IPS DF 6.9 (cell line): Measurements from ENCODE around the gene ZNF189.

ENCODE experiments used
- DNase-seq: peaks from one replicate; pipeline ENCODE4 v3.0.0-alpha.2; 2013; ENCODE audit warnings: low read depth, low spot score
- H3K27ac ChIP-seq: one replicate; pipeline ENCODE4 v1.5.1; 2013; ENCODE audit warnings: low read length, control low read depth
- H3K27me3 ChIP-seq: 2 replicates; pipeline ENCODE4 v1.6.1; 2013; ENCODE audit warnings: mild to moderate bottlenecking, low read length; ENCODE audit not compliant: control insufficient read depth, insufficient read depth
- H3K36me3 ChIP-seq: 2 replicates; pipeline ENCODE4 v1.6.1; 2013; ENCODE audit warnings: low read length; ENCODE audit not compliant: control insufficient read depth, insufficient read depth
- H3K4me1 ChIP-seq: 2 replicates; pipeline ENCODE4 v1.6.1; 2013; ENCODE audit warnings: low read length; ENCODE audit not compliant: control insufficient read depth, insufficient read depth
- H3K4me3 ChIP-seq: 2 replicates; pipeline ENCODE4 v1.5.1; 2013; ENCODE audit warnings: mild to moderate bottlenecking, low read length
- H3K9me3 ChIP-seq: 2 replicates; pipeline ENCODE4 v1.6.1; 2013; ENCODE audit warnings: low read length, inconsistent platforms; ENCODE audit not compliant: control insufficient read depth, insufficient read depth
- WGBS: extraction: QIAGEN DNeasy Blood & Tissue Kit; methylation state at CpG from one replicate; pipeline ENCODE4 v1.1.7; 2013; ENCODE audit warnings: mixed read lengths, missing lambda C conversion rate; ENCODE audit not compliant: insufficient read length, insufficient coverage; 5-methylcytosine and 5-hydroxymethylcytosine counted together

ZNF189 gene

DNA sequence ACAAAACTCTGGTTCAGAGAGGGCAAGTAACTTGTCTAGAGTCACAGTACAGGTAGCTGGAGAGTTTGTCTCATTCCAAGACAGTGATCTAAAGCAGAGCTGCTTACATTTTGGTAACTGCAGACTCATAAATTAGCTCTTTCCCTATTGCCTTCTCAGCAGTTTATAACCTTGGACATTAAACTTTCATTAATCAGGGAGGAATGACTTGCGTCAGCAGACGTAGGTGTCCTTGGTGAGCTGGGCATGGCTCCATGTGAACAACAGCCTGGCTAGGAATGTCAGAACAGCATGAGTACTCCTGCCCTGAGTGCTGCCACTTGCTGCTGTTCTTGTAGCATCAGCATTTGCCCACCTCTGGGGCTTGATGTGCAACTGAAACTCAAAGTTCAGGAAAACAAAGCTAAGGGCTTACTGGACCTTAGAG is 39.2 kb downstream of the ZNF189 start:
- Histone ChIP-seq H3K27ac (no peak overlapping the region), H3K36me3 (no peaks in the 10 kb centered on the region), H3K4me3 (no peak overlapping the region), H3K4me1 (no peaks in the 10 kb centered on the region), H3K27me3 (no peaks in the 10 kb centered on the region), H3K9me3 (no peaks in the 10 kb centered on the region)
- no CpG with 5 or more reads among the region's 2 CpGs for WGBS
- DNase-seq = no peak

DNA sequence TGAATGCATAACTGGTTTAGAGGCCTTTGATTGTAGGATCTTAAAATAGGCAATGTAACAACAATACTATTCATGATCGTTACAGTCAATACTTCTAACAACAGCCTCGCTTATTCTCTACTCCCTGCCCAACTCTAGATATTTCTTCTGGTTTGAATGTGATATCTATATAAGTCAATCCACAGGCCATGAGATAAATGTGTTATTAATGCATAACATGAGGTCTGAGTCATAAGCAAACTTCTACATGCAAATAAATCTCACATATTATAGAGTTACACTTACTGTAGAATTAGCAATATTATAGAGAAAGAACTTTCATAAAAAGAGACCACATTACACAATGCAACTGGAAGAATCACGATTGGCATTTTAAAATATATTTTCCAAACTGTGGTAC is 39.9 kb downstream of the ZNF189 start:
- no CpG with 5 or more reads among the region's 3 CpGs for WGBS
- H3K27me3 ChIP-seq = no peaks in the 10 kb centered on the region
- no peak overlapping the region for H3K4me3 ChIP-seq
- DNase-seq = no peak
- no peaks in the 10 kb centered on the region for H3K9me3 ChIP-seq
- H3K27ac ChIP-seq = no peak overlapping the region
- no peaks in the 10 kb centered on the region for H3K4me1 ChIP-seq
- H3K36me3 ChIP-seq = no peaks in the 10 kb centered on the region

DNA sequence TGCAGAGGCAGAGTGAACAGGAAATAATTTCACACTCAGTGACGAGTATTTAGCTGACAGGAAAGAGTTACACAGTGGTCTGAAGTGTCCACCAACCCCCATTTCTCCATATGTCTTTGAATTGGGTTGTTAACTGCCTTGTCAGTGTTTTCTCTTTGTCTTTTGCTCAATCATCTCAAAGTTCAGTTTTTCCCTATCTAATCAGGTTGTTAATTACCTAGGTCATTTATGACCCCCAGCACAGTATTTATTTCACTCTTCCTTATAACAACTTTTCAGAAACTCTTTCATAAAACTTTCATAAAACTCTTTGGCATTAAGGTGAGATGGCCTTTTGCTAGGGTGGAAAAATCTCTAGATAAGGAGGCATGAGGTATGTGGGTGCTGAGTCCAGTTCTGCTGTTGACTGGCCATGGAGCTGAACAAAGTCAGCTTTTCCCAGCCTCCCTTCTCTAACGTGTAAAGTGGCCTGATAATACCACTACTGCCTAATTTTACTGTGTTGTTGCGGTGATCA is 42.1 kb downstream of the ZNF189 start:
- DNase-seq = no peak
- H3K4me3 ChIP-seq = no peak overlapping the region
- no peak overlapping the region for H3K27ac ChIP-seq
- no peaks in the 10 kb centered on the region for H3K9me3 ChIP-seq
- no CpG with 5 or more reads among the region's 3 CpGs for WGBS
- H3K27me3 ChIP-seq = no peaks in the 10 kb centered on the region
- H3K4me1 ChIP-seq = no peaks in the 10 kb centered on the region
- H3K36me3 ChIP-seq = no peaks in the 10 kb centered on the region

DNA sequence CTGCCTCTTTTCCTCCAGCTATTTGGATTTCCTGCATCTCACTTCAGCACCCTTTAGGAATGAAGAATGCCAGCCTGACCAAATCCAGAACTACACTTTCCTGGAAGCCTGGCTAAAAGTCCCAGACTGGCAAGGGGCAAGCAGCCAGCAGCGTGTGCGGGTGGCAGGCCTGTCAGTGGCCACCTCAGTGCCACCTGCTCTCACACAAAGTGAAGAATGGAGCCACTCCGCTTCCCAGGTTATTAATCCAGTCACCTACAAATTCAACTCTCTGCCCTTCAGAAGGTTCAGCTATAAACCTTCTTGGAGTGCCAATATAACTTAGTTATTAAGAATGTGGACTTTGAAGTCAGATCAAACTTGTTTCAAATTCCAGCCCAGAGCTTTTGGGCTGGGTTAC is 43.7 kb downstream of the ZNF189 start:
- Histone ChIP-seq H3K9me3 (no peaks in the 10 kb centered on the region), H3K36me3 (no peaks in the 10 kb centered on the region), H3K4me1 (no peaks in the 10 kb centered on the region), H3K27ac (no peak overlapping the region), H3K27me3 (no peaks in the 10 kb centered on the region), H3K4me3 (no peak overlapping the region)
- no peak for DNase-seq
- no CpG with 5 or more reads among the region's 3 CpGs for WGBS

DNA sequence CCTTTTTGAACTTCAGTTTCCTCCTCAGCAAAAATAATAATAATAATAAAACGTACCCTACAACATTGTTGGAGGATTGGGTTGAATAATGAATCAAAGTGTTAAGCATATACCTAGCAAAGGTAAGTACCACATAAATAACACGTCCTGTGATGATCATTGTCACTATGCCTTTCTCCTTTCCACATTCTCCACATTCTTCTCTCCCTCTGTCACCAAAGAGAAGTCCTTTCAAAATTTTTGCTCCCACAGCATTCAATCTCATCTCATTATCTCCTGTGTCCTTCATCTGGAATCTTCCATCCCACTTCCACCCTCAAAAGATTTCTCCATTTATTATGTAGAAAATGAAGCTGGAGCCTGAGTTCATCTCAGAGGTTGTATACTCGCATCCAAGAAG is 44.1 kb downstream of the ZNF189 start:
- Histone ChIP-seq H3K4me3 (no peak overlapping the region), H3K36me3 (no peaks in the 10 kb centered on the region), H3K27me3 (no peaks in the 10 kb centered on the region), H3K4me1 (no peaks in the 10 kb centered on the region), H3K9me3 (no peaks in the 10 kb centered on the region), H3K27ac (no peak overlapping the region)
- no CpG with 5 or more reads among the region's 3 CpGs for WGBS
- no peak for DNase-seq

DNA sequence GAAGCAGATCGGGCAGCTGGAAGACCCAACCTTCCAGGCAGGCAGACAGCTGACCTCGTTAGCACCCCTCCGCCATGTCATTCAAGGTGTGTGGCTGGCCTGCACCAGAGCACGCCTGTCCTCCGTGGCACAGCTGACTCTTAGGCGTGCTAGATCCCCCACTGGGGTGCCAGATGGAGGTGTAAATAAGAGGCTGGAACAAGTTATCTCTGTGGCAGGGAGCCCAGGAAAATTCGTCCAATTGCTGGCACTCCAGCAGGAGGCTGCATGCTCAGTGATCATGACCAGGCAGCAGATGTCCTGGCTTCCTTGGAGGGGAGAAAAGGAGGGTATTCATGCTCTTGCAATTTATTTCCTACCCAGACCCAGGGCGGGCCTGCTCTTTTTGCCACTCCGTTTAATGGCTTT is 44.7 kb downstream of the ZNF189 start:
- Histone ChIP-seq H3K27ac (no peak overlapping the region), H3K36me3 (no peaks in the 10 kb centered on the region), H3K4me3 (no peak overlapping the region), H3K9me3 (no peaks in the 10 kb centered on the region), H3K4me1 (no peaks in the 10 kb centered on the region), H3K27me3 (no peaks in the 10 kb centered on the region)
- no peak for DNase-seq
- no CpG with 5 or more reads among the region's 9 CpGs for WGBS

DNA sequence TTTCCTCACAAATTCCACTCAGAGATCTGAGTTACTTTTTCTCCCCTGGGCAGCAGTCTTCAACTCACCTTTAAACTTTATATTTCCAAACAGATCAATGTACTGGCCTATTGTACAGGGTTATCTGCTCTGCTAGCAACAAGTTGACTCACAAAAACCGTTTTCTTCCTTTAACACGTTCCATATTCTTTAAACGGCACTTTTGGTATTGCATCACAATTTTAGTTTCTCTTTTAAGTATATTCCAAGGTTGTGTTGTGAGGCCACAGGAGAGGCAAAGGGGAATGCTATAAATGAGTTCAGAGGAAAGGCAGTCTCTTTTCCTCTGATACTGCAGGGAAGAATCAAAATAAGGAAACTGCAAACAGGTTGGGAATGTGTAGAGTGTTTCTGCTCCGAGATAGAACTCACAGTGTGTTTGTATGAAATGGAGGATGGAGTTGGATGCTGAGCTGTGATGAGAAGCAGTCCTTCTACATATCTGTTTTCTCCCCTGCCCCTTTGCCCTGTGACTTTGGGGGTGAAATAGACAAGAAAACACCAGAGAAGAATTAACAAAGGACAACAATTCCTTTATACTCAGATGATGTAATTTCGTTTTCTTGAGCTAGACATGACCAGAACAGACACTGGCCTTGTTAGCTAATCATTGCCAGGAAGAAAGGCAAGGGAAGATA is 46.8 kb downstream of the ZNF189 start:
- 100% methylated on average over 3 of the region's 5 CpGs for WGBS
- Histone ChIP-seq H3K27ac (no peak overlapping the region), H3K4me3 (no peak overlapping the region), H3K36me3 (no peaks in the 10 kb centered on the region), H3K9me3 (no peaks in the 10 kb centered on the region), H3K4me1 (no peaks in the 10 kb centered on the region), H3K27me3 (no peaks in the 10 kb centered on the region)
- no peak for DNase-seq

DNA sequence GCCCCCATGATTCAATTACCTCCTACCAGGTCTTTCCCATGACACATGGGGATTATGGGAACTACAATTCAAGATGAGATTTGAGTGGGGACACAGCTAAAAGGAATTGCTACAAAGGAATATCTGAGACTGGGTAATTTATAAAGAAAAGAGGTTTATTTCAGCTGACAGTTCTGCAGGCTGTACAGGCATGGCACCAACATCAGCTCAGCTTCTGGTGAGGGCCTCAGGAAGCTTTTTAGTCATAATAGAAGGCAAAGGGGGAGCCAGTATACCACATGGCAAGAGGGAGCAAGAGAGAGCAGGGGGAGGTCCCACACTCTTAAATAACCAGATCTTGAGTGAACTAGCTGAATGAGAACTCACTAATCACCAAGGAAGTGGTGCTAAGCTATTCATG is 48.1 kb downstream of the ZNF189 start:
- no peak overlapping the region for H3K27ac ChIP-seq
- H3K27me3 ChIP-seq = no peaks in the 10 kb centered on the region
- no peaks in the 10 kb centered on the region for H3K4me1 ChIP-seq
- no peak for DNase-seq
- H3K9me3 ChIP-seq = no peaks in the 10 kb centered on the region
- H3K36me3 ChIP-seq = no peaks in the 10 kb centered on the region
- H3K4me3 ChIP-seq = no peak overlapping the region

DNA sequence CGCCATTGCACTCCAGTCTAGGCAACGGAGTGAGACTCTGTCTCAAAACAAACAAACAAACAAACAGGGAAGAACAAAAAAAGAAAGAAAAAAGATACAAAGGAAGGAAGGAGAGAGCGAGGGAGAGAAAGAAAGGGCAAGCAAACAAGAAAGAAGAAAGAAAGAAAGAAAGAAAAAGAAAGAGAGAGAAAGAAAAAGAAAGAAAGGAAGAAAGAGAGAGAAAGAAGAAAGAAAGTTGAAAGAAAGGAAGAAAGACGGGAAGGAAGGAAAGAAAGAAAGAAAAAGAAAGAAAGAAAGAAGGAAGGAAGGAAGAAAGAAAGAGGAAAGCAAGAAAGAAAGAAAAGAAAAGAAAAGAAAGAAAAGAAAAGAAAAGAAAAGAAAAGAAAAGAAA is 50.0 kb downstream of the ZNF189 start:
- Histone ChIP-seq H3K9me3 (no peaks in the 10 kb centered on the region), H3K36me3 (no peaks in the 10 kb centered on the region), H3K4me1 (no peaks in the 10 kb centered on the region), H3K4me3 (no peak overlapping the region), H3K27me3 (no peaks in the 10 kb centered on the region), H3K27ac (no peak overlapping the region)
- WGBS = no CpG with 5 or more reads among the region's 4 CpGs
- no peak for DNase-seq

DNA sequence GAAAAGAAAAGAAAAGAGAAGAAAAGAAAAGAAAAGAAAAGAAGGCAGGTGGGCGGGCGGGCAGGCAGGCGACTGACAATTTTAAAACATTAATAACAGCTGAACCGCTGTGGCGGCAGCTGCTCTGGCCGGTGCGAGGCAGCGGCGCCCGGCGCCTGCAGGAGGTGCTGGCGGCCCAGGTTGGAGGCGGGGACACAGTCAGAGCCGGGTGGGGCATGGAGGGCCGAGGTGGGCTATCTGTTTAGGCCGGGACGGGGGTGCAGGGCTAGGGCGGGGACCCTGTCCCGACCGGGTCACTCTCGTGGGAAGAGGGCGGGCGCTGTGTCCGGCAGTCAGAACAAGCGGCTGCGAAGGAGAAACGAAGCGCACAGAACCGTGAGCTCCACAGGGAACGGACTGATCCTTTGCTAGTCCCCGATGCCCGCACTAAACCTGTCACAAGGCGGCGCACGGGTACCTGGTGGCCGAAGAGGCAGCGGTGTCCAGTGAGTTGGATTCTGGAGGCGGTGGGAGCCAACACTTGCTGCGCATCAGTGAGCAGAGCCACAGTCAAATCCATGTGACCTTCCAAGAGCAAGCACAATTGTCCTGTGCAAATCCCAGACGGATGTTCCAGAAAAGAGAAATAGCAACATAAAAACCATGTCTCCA is 50.5 kb downstream of the ZNF189 start:
- no CpG with 5 or more reads among the region's 40 CpGs for WGBS
- no peaks in the 10 kb centered on the region for H3K27me3 ChIP-seq
- H3K36me3 ChIP-seq = no peaks in the 10 kb centered on the region
- DNase-seq = peak; percentile 45
- no peak overlapping the region for H3K27ac ChIP-seq
- no peaks in the 10 kb centered on the region for H3K9me3 ChIP-seq
- peak overlapping the region; percentile 96 for H3K4me3 ChIP-seq
- H3K4me1 ChIP-seq = no peaks in the 10 kb centered on the region

DNA sequence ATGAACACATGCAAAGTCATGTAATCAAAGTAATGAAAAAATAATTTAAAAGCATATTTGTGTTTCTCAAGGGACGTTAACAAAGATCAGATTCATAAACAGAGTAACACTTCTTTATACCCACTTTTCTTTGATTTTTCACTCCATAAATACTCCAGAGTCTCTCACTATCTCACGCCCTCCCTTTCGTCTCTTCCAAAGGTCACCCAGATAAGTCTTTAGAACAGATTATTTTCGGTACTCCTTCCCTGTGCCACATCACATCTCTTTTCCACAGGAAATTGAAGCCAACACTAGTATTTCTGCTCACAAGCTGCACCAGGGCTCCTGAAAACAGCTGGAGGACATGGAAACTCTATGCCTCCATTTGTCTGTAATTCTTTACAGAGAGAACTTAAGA is 52.3 kb downstream of the ZNF189 start:
- H3K9me3 ChIP-seq = no peaks in the 10 kb centered on the region
- H3K4me3 ChIP-seq = no peak overlapping the region
- 100% methylated on average over 2 of the region's 4 CpGs for WGBS
- no peak for DNase-seq
- H3K27me3 ChIP-seq = no peaks in the 10 kb centered on the region
- H3K36me3 ChIP-seq = no peaks in the 10 kb centered on the region
- no peaks in the 10 kb centered on the region for H3K4me1 ChIP-seq
- H3K27ac ChIP-seq = no peak overlapping the region
